EL (cell line): ENCODE measurements around the gene KRTAP1-1.
A peak's percentile ranks its signal among the peaks of the same experiment; 100 is the strongest.
"Not testable (repeated sequence)": the region's sequence is repeated elsewhere in the genome, so short reads cannot be mapped to it uniquely, and the experiment has no call there.

Source experiments
- DNase-seq: peaks from one replicate; pipeline ENCODE4 v3.0.0-alpha.2; 2016

Gene KRTAP1-1

DNA sequence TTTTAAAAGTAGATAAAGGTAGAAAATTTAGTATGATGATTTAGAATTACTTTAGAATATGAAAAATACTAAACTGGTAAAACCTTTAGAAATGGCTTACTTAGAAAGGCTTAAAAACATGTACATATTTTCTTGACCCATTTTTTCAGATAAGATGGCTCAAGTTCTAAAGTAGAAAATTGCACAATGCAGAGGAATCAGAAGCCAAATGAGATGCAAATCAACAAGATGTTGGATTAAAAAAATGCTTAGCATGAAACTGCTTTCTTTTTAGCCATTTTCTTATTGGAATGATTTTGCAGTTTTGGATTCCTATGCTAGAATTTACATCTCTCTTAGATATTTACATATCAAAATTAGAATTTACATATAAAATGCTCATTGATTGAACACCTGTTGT lies 30.8 kb downstream of the KRTAP1-1 start:
- DNase-seq, result no peak

DNA sequence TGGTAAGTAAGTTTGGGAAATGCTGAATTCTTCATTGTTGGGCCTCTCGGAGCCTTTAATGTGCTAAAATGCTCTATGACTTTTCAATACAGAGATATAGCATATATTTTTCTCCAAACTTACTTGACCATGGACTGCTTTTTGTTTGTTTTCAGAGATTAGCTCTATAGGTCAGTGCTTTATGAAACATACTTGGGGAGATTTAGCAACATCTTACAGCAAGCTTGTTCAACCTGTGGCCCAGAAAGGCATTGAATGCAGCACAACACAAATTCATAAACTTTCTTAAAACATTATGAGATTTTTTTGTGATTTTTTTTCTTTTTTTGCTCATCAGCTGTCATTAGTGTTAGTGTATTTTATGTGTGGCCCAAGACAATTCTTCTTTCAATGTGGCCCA lies 31.3 kb downstream of the KRTAP1-1 start:
- DNase-seq, result no peak

DNA sequence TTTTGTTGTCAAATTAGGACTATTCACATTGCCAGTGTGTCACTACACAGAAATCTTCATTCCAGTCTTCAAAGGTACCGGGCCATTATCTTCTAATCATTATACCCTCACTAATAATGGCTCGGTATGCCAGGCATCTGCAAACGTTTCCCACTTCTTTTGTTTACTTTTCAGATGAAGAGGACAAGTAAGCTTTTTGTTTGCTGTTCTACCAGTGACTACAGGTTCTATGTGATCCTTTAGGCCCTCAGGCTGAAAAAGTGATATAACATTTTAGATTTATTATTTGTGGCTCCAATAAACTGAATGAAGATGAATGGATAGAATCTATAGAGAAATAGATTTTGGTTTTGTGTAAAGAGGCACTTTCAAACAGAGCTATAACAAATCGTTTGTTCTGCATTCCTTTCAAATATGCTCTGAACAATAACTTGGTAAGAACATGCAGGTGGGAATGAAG lies 31.9 kb downstream of the KRTAP1-1 start:
- DNase-seq, result no peak

DNA sequence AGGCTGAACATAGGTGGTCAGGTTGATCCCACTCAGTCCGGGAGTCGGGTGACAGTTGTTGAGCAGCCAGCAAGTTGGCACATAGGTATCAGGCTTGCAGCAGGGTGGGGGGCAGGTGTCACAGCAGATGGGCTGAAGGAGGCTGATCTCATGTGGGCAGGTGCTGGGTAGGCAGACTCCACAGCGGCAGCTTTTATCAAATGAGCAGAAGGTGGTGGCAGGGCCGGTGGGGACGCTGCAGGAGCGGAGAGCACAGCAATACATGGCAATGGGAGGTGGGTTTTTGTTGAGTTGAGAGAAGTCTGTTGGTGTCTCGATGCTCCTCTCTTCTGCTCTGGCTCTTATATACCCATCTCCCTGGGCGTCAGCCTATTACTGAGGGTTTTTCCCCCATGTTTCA lies 32.4 kb downstream of the KRTAP1-1 start, which contains the start of gene KRTAP3-1:
Gene KRTAP3-1, minus strand, starts transcription at position 318 of the 400 bp plus-strand sequence. Its CDS starts 54 bp downstream, at position 264.
- no peak for DNase-seq

DNA sequence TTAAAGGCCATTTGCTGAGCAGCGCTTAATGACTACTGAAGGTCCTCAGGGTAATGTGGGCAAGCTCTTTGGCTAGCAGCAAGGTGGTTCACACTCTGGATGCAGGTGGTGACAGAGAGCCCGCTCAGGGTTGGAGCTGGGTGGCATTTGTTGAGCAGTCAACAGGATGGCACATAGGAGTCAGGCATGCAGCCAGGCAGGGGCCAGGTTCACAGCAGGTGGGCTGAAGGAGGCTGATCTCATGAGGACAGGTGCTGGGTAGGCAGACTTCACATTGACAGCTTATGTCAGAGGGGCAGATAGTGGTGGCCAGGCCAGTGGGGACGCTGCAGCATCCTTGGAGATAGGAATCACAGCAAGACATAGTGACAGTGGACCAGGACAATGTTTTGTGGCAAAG lies 36.9 kb downstream of the KRTAP1-1 start:
- DNase-seq, result no peak

DNA sequence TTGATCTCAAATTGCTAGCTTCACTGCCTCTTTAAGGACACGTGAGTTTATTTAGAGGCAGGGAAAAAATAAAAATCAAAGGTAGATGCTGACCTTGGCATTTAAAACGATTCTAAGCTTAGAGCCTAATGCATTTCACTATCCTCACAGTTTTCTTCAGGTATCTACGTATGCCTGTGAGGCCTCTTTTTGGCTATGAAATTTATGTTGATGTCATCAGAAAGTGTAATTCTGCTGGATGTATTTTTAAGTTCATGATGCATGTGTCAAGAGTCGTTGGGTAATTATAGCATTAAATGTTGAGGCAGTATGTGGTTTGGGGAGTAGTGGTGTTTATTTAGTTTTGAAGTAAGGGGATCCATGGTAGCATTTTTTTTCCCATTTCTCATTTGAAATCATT lies 37.3 kb downstream of the KRTAP1-1 start:
- no peak for DNase-seq

DNA sequence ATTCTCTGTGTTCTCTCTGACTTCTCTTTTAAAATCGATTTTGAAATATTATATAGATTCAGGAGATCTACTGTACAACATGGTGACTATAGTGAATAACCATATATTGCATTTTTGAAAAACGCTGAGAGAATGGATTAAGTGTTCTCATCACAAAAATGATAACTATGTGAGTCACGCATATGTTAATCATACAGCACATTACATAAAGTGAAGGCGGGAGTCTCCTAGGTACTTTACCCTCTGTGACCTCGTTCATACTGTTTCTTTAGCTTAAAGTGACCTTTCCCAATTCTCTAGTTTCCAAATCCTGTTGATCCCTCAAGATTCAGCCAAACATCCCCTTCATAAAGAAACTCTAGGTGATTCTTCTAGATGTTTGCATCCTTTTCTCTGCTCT lies 38.4 kb downstream of the KRTAP1-1 start:
- DNase-seq, result peak; percentile 31

DNA sequence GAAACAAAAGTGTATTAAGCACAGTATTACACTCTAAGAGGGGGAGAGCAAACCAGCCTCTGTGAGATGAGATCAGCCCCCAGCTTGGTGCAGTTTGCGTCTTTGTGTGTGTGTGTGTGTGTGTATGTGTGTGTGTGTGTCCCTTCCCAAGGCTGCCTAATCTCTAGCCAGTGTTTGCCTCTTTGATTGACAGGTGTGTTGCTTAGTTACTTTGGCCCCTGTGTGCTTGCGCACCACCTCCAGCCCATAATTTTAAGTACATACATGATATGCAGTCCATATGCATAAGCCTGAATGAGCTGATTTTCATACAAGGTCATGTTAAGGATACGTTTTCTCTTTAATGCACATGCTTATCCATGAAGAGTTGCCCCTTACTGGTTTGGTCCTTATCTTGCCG lies 39.5 kb downstream of the KRTAP1-1 start:
- DNase-seq, result no peak

DNA sequence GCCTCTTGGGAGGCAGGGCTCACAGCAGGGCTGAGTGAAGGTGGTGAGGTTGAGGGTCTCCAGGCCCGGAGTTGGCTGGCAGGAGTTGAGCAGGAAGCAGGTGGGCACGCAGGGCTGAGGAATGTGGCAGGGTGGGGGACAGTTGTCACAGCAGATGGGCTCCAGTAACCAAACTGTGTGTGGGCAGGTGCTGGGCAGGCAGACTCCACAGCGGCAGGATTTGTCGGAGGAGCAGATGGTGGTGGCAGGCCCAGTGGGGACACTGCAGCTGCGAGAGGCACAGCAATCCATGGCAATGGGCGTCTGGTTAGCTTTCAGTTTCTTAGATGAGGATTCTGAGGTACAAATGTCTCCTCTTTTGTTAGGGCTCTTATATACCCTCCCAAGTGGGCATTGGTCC lies 41.7 kb downstream of the KRTAP1-1 start, which contains the start of gene KRTAP3-2:
Gene KRTAP3-2, minus strand, starts transcription at position 344 of the 400 bp plus-strand sequence. Its CDS starts 53 bp downstream, at position 291.
- not testable (repeated sequence) for DNase-seq

DNA sequence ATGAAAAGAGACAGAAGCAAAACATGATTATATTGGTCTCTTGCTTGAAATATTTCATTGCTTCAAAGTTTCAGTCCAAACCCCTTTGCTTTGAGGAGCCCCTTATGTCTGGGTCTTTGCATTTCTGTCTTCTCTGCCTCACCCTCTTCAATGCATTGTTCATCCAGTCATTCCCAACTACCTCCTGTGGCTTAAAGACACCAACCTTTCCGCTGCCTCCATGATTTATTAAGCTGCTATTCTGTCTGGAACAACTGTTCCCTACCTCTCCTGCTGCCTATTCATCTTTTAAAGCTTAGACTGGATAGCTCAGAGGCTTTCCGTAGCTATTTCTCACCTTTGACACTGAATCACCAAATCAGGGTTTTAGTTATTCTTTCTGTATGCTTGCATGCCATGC lies 43.9 kb downstream of the KRTAP1-1 start:
- DNase-seq, result no peak

DNA sequence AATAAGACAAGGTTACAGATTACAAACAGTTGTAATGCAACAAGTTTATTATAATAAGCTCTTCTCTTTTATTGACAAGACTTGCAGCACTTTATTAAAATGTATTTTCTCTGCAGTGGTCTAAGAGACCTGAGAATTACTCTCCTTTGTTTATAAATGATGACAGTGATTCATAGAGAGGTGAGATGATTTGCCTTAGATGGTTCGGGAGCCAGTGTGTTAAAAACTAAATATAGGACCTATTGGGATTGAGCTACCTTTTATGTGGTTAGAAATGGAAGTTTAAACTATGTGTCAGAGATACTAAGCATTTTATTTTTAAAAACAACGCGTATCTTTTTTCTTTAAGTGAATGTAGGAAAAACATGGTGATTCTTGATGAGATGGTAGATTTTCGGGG lies 44.4 kb downstream of the KRTAP1-1 start:
- DNase-seq, result no peak

DNA sequence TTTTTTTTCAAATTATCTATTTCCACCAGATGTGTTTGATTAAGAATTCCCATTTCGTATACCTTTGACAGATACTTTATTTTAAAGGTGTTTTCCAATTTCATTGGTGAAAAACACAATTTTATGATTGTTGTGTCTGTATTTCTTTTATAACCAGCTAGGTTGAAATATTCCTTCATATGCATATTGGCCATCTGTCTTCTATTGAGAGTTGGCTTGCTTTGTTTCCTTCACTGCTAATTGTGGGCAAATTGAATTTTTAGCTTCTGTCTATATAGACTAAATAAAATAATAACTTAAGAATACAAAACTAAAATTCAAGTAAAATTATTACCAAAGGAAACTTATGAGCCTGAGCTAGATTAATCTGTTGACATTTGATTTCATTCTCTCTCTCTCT lies 46.1 kb downstream of the KRTAP1-1 start:
- no peak for DNase-seq

DNA sequence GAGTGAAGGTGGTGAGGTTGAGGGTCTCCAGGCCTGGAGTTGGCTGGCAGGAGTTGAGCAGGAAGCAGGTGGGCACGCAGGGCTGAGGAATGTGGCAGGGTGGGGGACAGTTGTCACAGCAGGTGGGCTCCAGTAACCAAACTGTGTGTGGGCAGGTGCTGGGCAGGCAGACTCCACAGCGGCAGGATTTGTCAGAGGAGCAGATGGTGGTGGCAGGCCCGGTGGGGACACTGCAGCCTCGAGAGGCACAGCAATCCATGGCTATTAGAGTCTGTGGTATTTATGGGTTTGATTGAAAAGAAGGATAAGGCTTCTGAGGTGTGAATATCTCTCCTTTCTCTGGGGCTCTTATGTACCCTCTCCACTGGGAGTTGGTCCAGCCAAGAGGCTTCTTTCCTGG lies 47.4 kb downstream of the KRTAP1-1 start, which contains the start of gene KRTAP3-3:
Gene KRTAP3-3, minus strand, starts transcription at position 326 of the 400 bp plus-strand sequence. Its CDS starts 67 bp downstream, at position 259.
- no peak for DNase-seq

DNA sequence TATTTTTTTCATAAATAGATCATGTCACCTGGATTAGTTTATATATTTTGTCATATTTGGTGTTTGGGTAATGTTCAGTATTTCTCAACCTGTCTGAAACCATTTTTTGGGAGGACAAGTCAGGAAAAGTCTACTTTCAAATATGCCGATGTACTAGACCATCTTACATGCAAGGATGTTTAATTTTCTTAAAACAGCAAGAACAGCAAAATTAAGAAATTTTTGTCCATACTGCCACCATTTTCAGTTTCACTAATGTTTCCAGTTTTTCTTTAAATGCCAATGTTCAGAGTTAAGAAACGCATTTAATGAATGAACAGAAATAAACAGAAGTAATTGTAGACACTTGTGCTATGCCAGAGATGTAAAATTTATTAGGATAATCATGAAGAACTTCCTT lies 48.2 kb downstream of the KRTAP1-1 start:
- no peak for DNase-seq

DNA sequence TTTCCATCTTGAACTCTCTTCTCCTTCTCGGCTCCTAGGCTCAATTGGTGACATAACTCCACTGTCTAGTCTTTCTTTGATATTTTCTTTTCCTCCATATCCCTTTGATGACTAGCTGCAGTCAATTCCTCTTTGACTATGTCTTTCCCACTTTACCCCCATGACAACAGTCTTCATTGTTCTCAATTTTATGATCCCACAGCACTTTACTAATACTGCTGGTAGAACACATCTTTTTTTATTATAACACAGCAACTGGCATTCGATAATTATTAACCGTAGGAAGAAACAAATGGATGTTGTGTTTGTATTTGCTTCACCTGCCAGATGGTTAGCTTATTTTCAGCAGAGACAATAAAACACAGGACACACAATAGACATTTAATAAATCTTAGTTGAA lies 48.6 kb downstream of the KRTAP1-1 start:
- no peak for DNase-seq
